ENCODE results near the gene LCN10.

The LCN10 gene

GRCh38 chr9:136738960-136739359, 3.8 kb downstream of the LCN10 start:
- DNase-seq (ENCODE audit: low spot score): no peak

- DNase-seq (ENCODE audit: low spot score): no peak
Observed at GRCh38 chr9:136735812-136736480, 6.8 kb downstream of the LCN10 start.

GRCh38 chr9:136734837-136735496, 7.8 kb downstream of the LCN10 start:
- DNase-seq (ENCODE audit: low spot score): no peak

GRCh38 chr9:136733611-136734010, 9.1 kb downstream of the LCN10 start:
- DNase-seq (ENCODE audit: low spot score): no peak

GRCh38 chr9:136732444-136733178, 10.1 kb downstream of the LCN10 start:
- no peak for DNase-seq (ENCODE audit: low spot score)

GRCh38 chr9:136729926-136730325, 12.8 kb downstream of the LCN10 start:
- DNase-seq (ENCODE audit: low spot score): no peak

DNA sequence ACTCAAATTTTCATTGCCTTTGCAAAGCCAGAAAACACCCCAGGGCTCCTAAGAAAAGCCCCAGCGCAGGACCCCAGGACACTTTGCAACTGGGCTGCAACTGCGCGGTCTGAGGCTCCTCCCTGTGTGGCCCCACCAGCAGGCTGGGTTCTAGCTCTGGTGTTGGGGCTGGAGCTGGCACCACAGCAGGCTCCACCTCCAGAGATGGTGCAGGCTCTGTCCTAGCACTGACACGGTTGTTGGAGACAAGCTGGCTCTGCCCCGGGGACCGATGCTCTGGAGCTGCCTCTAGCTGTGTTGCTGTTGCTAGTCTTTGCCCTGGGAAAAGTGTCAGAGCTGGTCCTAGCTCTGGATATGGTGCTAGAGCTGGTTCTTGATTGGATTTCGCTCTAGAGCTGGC, 13.6 kb downstream of the LCN10 start:
- peak; percentile 60 for DNase-seq (ENCODE audit: low spot score)

- peak; percentile 80 for DNase-seq (ENCODE audit: low spot score)
Observed at GRCh38 chr9:136728548-136729123, 14.1 kb downstream of the LCN10 start.

DNA sequence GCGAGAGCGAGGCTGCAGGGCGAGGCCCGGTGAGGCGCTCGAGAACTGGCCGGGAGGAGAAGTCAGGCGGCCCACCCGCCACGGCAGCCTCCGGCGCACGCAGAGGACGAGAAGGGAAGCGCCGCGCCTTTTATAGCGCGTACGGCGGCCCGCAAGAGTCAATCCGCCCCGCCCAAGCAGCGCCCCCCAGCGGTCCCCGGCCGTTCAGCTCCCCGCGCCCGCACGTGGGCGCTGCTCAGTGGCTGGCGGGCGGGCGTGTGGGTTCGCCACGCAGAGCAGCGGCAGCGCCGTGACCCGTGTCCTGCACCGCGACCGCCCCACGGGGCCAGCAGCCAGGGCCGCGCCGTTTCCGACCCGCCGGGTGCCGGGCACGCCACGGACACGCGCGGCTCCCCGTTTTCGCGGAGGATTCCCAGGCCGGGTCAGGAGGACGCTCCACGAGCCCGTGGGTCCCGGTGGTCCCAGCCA, 14.6 kb downstream of the LCN10 start:
- peak; percentile 98 for DNase-seq (ENCODE audit: low spot score)

GRCh38 chr9:136726631-136727191, 16.0 kb downstream of the LCN10 start:
- no peak for DNase-seq (ENCODE audit: low spot score)

GRCh38 chr9:136726118-136726517, 16.6 kb downstream of the LCN10 start:
- no peak for DNase-seq (ENCODE audit: low spot score)

GRCh38 chr9:136725612-136726011, 17.1 kb downstream of the LCN10 start:
- DNase-seq (ENCODE audit: low spot score): no peak

DNA sequence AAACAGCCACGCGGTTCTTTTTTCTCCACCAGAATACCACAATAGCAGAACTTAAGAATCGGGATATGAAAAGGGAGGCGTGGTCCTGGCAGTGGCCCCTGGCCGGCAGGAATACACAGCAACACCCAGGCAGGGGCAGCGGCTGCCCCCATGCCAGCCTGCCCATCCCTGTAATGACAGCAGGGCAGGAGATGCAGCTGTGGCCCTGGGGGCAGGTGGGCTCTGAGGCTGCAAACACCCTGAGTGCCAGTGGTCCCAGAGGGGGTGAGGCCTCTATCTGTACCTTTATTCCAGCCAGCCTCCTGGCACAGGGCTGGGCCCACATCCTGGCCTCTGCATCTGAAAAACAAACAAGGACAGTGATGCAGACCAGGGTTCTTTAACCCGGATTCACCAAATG, 18.0 kb downstream of the LCN10 start:
- DNase-seq (ENCODE audit: low spot score): no peak

DNA sequence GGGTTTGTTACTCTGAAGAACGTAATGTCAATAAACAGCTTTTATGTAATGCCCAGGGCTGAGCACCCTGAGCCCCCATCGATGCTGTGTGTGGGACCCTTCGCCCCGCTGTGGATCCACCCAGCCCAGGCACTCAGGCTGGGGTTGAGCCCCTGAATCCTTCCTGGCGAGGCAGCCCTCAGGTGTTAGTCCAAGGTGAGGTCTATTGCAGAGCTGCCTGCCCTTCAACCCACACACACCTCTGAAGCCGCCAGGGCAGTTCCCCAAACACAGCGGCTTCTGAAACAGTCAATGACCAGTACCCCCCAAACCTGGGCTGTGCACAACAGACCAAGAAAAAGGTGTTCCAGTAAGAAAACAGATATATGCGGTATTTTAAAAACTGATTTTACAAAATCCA, 18.8 kb downstream of the LCN10 start:
- DNase-seq (ENCODE audit: low spot score): no peak

GRCh38 chr9:136723362-136723976, 19.3 kb downstream of the LCN10 start:
- DNase-seq (ENCODE audit: low spot score): no peak

GRCh38 chr9:136722969-136723356, 19.8 kb downstream of the LCN10 start:
- no peak for DNase-seq (ENCODE audit: low spot score)

GRCh38 chr9:136722093-136722968, 20.4 kb downstream of the LCN10 start:
- no peak for DNase-seq (ENCODE audit: low spot score)

GRCh38 chr9:136721339-136722092, 21.2 kb downstream of the LCN10 start:
- DNase-seq (ENCODE audit: low spot score): peak; percentile 72

DNA sequence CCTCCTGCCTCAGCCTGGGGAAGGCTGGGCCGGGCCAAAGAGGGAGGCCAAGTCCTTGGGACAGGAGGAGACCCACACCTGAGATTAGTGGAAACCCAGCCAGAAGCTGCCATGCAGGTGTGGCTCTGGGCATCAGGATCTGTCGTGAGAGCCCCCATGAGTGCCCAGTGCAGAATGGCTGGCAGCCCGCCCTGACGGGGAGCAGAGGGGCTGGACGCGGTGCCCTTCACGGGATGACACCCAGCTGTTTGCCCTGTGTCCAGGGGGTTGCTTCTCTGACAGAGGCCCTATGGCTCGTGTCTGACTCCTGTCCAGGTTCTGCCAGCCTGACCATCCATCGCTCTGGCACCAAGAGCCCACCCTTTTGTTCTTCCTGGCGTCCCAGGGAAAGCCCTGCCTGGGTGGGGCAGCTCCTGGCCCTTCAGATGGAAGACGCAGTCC, 21.8 kb downstream of the LCN10 start:
- no peak for DNase-seq (ENCODE audit: low spot score)

DNA sequence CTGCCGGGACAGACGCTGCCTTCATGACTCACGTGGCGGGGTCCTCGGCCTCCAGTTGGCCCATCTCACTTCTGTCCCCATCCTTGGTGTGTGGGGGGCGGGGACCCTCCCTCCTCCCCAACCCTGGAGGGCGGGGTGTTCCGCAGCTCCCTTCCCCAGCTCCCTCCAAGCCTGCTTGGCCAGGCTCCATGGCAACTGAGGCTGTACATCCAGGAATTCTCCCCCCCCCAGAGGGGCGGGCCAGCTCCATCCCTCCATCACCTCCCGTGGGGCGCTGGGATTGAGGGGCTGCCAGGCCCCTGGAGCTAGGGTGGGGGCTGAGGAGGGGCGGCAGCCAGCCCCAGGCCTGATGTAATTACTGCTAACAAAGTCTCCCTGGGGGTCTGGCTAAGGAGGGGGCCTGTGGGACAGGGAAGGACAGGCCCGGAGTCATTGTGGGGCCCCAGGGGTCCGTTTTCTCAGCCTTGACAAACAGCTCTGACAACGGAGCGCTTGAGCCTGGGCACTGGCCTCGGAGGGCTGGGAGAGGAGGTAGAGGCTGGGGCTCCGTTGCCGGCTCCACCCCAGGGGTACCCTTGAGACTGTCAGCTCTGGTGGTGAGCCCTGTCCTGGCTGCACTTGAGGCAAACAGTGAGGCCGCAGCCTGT, 22.4 kb downstream of the LCN10 start:
- DNase-seq (ENCODE audit: low spot score): no peak
